Liver (tissue), 3 donors: ENCODE data around the gene ZBP1.

Experiments
- ATF3 ChIP-seq: IDR thresholded peaks from 2 replicates; pipeline ENCODE4 v1.6.1; 2016; ENCODE audit warnings: antibody characterized with exemption
- CTCF ChIP-seq: fragments of 150-350 bp; IDR thresholded peaks from 2 replicates; pipeline ENCODE4 v1.5.1; 2017; ENCODE audit warnings: improper control_type of control experiment, low read depth, low read length; ENCODE audit not compliant: missing input control
- EGR1 ChIP-seq, 2 donors: IDR thresholded peaks; 2 replicates each; pipeline ENCODE4 v1.6.1; 2016 to 2018; ENCODE audit warnings: antibody characterized with exemption in 2 of 2, low read depth in 2 of 2
- GABPA ChIP-seq, 2 donors: IDR thresholded peaks in 1 of 2; conservative IDR thresholded peaks in 1 of 2; 2 replicates each; pipeline ENCODE4 v1.6.1; 2016; ENCODE audit warnings: antibody characterized with exemption in 2 of 2, mild to moderate bottlenecking in 1 of 2, moderate library complexity in 1 of 2
- JUND ChIP-seq, 2 donors: IDR thresholded peaks; 2 replicates each; pipeline ENCODE4 v1.6.1; 2016; ENCODE audit warnings: antibody characterized with exemption in 2 of 2
- MAX ChIP-seq: IDR thresholded peaks from 2 replicates; pipeline ENCODE4 v1.6.1; 2016; ENCODE audit warnings: antibody characterized with exemption
- NR2F2 ChIP-seq: IDR thresholded peaks from 2 replicates; pipeline ENCODE4 v1.6.1; 2016; ENCODE audit warnings: antibody characterized with exemption
- RAD21 ChIP-seq, 2 donors: IDR thresholded peaks; 2 replicates each; pipeline ENCODE4 v1.6.1; 2016; ENCODE audit warnings: antibody characterized with exemption in 2 of 2, mild to moderate bottlenecking in 2 of 2
- REST ChIP-seq: IDR thresholded peaks from 2 replicates; pipeline ENCODE4 v1.6.1; 2016; ENCODE audit warnings: antibody characterized with exemption, mild to moderate bottlenecking
- RXRA ChIP-seq, 2 donors: IDR thresholded peaks; 2 replicates each; pipeline ENCODE4 v1.6.1; 2017 to 2018; ENCODE audit warnings: antibody characterized with exemption in 2 of 2, mild to moderate bottlenecking in 1 of 2
- SP1 ChIP-seq: IDR thresholded peaks from 2 replicates; pipeline ENCODE4 v1.6.1; 2018; ENCODE audit warnings: antibody characterized with exemption, mild to moderate bottlenecking
- TAF1 ChIP-seq: conservative IDR thresholded peaks from 2 replicates; pipeline ENCODE4 v1.6.1; 2016; ENCODE audit warnings: antibody characterized with exemption, mild to moderate bottlenecking
- YY1 ChIP-seq: IDR thresholded peaks from 2 replicates; pipeline ENCODE4 v1.6.1; 2016; ENCODE audit warnings: antibody characterized with exemption, mild to moderate bottlenecking
- ZBTB33 ChIP-seq: IDR thresholded peaks from 2 replicates; pipeline ENCODE4 v1.6.1; 2016; ENCODE audit warnings: antibody characterized with exemption
- donor health status: healthy.
- donor health status: healthy.

GRCh38 chr20:57618091-57618763 lies 2.0 kb downstream of the ZBP1 start:
- TF ChIP-seq CTCF (no peak), TAF1 (no peak), REST (no peak), YY1 (no peak), RXRA (IDR thresholded peaks at IDR 0.05) (no peak), JUND (IDR thresholded peaks at IDR 0.05) (no peak), MAX (no peak), SP1 (no peak), ATF3 (no peak), EGR1 (IDR thresholded peaks at IDR 0.05; ENCODE audit: low read depth in 2 of 2) (no peak), RAD21 (IDR thresholded peaks at IDR 0.05) (no peak), NR2F2 (no peak), GABPA (IDR thresholded peaks at IDR 0.05 in 1 of 2, conservative IDR thresholded peaks at IDR 0.05 in 1 of 2) (no peak), ZBTB33 (no peak)
